ENCODE measurements around the gene PARP14.

DNA sequence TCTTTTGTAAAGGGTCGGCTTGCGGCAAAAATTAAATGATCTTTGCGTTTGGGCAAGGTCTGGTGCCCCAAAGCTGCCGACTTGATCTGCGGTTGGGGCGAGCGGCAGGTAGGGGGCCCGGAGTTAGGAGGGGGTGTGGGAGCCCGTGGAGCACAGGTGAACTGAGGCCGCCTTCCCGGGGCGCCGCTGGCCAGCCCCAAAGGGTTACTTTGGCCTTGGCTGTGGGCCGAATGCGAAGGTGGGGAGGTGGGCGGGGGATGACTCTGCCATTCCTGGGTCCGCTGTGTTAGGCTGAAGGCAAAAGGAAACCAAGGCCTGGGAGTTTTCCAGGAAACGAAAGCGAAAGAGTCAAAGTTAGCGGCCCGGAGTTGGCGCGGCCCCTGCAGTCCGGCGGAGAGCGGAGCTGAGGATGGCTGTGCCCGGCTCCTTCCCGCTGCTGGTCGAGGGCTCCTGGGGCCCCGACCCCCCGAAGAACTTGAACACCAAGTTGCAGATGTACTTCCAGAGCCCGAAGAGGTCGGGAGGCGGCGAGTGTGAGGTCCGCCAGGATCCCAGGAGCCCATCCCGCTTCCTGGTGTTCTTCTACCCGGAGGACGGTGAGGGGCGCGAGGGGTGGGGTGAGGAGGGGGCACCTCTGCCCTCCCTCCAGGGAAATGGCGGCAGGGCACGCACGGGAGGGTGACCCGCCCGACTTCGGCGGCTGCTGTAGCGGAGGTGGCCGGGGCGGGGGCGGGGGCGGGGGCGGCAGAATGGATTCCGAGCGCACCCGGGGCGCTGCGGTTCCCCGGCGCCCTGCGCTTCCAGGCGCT is at the start of gene PARP14:
- TF ChIP-seq CTCF (IDR thresholded peaks at IDR 0.05; ENCODE audit: low read length) (no peak), EZH2 (IDR thresholded peaks at IDR 0.05; ENCODE audit: borderline replicate concordance, low read length) (no peak)
